SK-N-SH treated with all-trans-retinoic acid at 6 μM for 48 hours (cell line): ENCODE measurements around the gene APBA2.

Source experiments
- BACH2 ChIP-seq: fragments of 250-450 bp; sonication (Bioruptor Pico); IDR thresholded peaks from 2 replicates; pipeline ENCODE4 v1.9.0; 2021; ENCODE audit warnings: mild to moderate bottlenecking, borderline replicate concordance
- ZFP3 ChIP-seq: fragments of 250-450 bp; sonication (Bioruptor Pico); IDR thresholded peaks from 2 replicates; pipeline ENCODE4 v1.5.0; 2020; ENCODE audit warnings: mild to moderate bottlenecking, moderate library complexity

DNA sequence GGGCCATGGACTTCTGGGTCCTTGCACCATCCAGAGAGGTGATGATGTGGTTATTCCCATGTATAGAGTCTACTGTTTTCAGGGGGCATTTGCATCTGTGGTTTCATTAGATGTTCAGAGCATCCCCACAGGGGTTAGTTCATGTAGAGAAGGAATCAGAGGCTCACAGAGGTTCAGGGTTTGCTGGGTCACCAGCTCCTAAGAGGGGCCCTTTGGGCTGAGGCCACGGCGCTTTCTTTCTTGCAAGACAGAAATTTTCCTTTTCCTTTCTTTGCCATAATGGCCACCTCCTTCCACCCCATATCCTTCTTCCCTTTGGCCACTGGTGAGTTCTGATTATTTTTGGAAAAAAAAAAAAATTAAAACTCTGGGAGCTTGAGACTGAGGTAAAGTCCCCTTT lies 62.3 kb downstream of the APBA2 start:
- TF ChIP-seq BACH2 (CRISPR knock-in tag) (no peak), ZFP3 (no peak)
